ENCODE results near the gene FBRS. TPM values are rescaled to one million over a fixed set of nuclear protein-coding genes. Genes with fewer than 3 reads are reported as not detected.

Gene FBRS
- total and polyA plus RNA-seq, 10 of the 15 experiments (the other 5 are each of a cell fraction or from before 2014, with no cell fraction given): 0.45 to 87.6 (median 14.6) TPM

DNA sequence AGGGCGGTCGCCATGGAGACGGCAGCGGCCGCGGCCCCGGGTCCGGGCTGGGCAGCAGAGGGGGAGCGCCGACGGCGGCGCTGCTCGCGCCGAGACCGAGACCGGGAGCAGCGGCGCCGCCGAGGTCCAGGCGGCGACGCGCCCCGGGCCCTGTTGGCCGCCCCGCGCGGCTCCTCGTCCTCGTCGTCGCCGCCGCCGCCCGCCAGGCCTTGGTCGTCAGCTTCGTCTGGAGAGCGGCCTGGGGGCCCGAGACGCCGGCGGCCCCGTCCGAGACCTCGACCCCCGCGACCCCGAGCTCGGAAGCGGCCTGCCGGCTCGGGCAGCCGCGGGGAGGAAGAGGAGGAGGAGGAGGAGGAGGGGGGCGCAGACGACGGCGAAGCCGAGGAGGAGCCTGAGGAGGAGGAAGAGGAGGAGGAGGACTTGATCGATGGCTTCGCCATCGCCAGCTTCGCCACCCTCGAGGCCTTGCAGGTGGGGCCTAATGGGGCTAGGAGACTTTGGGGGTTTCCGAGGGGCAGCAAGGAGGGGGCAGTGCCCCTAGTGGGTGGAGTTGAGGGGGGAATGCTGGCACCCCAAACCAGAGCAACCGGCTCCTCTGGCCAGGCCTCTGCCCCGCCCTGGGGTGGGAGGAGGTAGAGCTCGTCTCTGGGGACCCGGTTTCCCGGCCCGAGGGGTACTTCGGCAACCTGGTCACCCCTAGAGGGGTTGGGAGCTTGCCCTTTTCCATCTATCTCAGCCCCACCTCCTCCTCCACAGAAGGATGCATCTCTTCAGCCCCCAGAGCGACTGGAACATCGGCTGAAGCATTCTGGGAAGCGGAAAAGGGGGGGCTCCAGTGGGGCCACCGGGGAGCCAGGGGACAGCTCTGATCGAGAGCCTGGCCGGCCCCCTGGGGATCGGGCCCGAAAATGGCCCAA lies 1.5 kb downstream of the FBRS start (continued):
- TF ChIP-seq CHD4 (IDR thresholded peaks at IDR 0.05): no peak
- no peak for TF ChIP-seq ZSCAN29 (IDR thresholded peaks at IDR 0.05)
- TF ChIP-seq, protein P1, sequence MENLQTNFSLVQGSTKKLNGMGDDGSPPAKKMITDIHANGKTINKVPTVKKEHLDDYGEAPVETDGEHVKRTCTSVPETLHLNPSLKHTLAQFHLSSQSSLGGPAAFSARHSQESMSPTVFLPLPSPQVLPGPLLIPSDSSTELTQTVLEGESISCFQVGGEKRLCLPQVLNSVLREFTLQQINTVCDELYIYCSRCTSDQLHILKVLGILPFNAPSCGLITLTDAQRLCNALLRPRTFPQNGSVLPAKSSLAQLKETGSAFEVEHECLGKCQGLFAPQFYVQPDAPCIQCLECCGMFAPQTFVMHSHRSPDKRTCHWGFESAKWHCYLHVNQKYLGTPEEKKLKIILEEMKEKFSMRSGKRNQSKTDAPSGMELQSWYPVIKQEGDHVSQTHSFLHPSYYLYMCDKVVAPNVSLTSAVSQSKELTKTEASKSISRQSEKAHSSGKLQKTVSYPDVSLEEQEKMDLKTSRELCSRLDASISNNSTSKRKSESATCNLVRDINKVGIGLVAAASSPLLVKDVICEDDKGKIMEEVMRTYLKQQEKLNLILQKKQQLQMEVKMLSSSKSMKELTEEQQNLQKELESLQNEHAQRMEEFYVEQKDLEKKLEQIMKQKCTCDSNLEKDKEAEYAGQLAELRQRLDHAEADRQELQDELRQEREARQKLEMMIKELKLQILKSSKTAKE (IDR thresholded peaks at IDR 0.05; ENCODE audit: low read depth, poor library complexity, severe bottlenecking): no peak
- TF ChIP-seq PAX8 (IDR thresholded peaks at IDR 0.05): no peak
- no peak for TF ChIP-seq ZNF207 (IDR thresholded peaks at IDR 0.05; ENCODE audit: borderline replicate concordance)
- TF ChIP-seq JUNB (IDR thresholded peaks at IDR 0.05): no peak; the same call in 1 of the 2 replicates
- no peak for TF ChIP-seq RAD51 (IDR thresholded peaks at IDR 0.05)
- no peak for TF ChIP-seq IRF4 (IDR thresholded peaks at IDR 0.05; ENCODE audit: low read depth, low read length)
- TF ChIP-seq BHLHE40 (IDR thresholded peaks at IDR 0.05; ENCODE audit: borderline replicate concordance in 1 of 2, low read depth in 2 of 2, low read length in 1 of 2): no peak
- peak; percentile 81 for TF ChIP-seq MEF2B (IDR thresholded peaks at IDR 0.05; ENCODE audit: partially characterized antibody, poor library complexity, severe bottlenecking)
- TF ChIP-seq, protein P2, sequence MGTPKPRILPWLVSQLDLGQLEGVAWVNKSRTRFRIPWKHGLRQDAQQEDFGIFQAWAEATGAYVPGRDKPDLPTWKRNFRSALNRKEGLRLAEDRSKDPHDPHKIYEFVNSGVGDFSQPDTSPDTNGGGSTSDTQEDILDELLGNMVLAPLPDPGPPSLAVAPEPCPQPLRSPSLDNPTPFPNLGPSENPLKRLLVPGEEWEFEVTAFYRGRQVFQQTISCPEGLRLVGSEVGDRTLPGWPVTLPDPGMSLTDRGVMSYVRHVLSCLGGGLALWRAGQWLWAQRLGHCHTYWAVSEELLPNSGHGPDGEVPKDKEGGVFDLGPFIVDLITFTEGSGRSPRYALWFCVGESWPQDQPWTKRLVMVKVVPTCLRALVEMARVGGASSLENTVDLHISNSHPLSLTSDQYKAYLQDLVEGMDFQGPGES (IDR thresholded peaks at IDR 0.05): no peak
- no peak for TF ChIP-seq KDM1A (IDR thresholded peaks at IDR 0.05; ENCODE audit: borderline replicate concordance)
- peak; percentile 64 for TF ChIP-seq POLR2A (IDR thresholded peaks at IDR 0.05; ENCODE audit: low read depth, low read length)
- no peak for TF ChIP-seq RCOR1 (conservative IDR thresholded peaks at IDR 0.05; ENCODE audit: low read depth, low read length)
- TF ChIP-seq, protein P3, sequence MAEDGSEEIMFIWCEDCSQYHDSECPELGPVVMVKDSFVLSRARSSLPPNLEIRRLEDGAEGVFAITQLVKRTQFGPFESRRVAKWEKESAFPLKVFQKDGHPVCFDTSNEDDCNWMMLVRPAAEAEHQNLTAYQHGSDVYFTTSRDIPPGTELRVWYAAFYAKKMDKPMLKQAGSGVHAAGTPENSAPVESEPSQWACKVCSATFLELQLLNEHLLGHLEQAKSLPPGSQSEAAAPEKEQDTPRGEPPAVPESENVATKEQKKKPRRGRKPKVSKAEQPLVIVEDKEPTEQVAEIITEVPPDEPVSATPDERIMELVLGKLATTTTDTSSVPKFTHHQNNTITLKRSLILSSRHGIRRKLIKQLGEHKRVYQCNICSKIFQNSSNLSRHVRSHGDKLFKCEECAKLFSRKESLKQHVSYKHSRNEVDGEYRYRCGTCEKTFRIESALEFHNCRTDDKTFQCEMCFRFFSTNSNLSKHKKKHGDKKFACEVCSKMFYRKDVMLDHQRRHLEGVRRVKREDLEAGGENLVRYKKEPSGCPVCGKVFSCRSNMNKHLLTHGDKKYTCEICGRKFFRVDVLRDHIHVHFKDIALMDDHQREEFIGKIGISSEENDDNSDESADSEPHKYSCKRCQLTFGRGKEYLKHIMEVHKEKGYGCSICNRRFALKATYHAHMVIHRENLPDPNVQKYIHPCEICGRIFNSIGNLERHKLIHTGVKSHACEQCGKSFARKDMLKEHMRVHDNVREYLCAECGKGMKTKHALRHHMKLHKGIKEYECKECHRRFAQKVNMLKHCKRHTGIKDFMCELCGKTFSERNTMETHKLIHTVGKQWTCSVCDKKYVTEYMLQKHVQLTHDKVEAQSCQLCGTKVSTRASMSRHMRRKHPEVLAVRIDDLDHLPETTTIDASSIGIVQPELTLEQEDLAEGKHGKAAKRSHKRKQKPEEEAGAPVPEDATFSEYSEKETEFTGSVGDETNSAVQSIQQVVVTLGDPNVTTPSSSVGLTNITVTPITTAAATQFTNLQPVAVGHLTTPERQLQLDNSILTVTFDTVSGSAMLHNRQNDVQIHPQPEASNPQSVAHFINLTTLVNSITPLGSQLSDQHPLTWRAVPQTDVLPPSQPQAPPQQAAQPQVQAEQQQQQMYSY (CRISPR knock-in tag; IDR thresholded peaks at IDR 0.05): no peak
- TF ChIP-seq ESRRA (IDR thresholded peaks at IDR 0.05; ENCODE audit: low read length): no peak
- no peak for TF ChIP-seq ETV6 (conservative IDR thresholded peaks at IDR 0.05 in 1 of 2, IDR thresholded peaks at IDR 0.05 in 1 of 2; ENCODE audit: borderline replicate concordance in 1 of 2, low read depth in 1 of 2)
- TF ChIP-seq MXI1 (IDR thresholded peaks at IDR 0.05; ENCODE audit: low read depth, low read length): no peak; the same call in 1 of the 2 replicates
- no peak for TF ChIP-seq RFX5 (IDR thresholded peaks at IDR 0.05; ENCODE audit: low read depth, low read length)
- TF ChIP-seq RB1 (IDR thresholded peaks at IDR 0.05; ENCODE audit: borderline replicate concordance): no peak
- TF ChIP-seq NR2C2 (IDR thresholded peaks at IDR 0.05; ENCODE audit: borderline replicate concordance, control insufficient read depth, insufficient read length, low read depth): no peak
- TF ChIP-seq POLR2AphosphoS2 (IDR thresholded peaks at IDR 0.05; ENCODE audit: low read depth, low read length): 0 out of 2 replicates have a peak, but pooled peaks have one; percentile 20
- no peak for TF ChIP-seq GATAD2B (conservative IDR thresholded peaks at IDR 0.05; ENCODE audit: low read depth)
- TF ChIP-seq BACH1 (IDR thresholded peaks at IDR 0.05; ENCODE audit: borderline replicate concordance): no peak
- TF ChIP-seq GABPA (IDR thresholded peaks at IDR 0.05; ENCODE audit: low read depth): no peak
